ENCODE measurements around the gene KLHL17. TPM values are rescaled to one million over a fixed set of nuclear protein-coding genes. Genes with fewer than 3 reads are reported as not detected.

Gene KLHL17
- total RNA-seq, 6 experiments from 2014 or later = 12.2 to 17.5 (median 13.2) TPM

GRCh38 chr1:917076-917459, 43.3 kb upstream of the KLHL17 start:
- H3K9me3 Mint-ChIP-seq = no peaks in the 10 kb centered on the region
- H3K36me3 Mint-ChIP-seq (ENCODE audit: low read depth) = peaks cover 4% of the 10 kb centered on the region; the same call in 1 of the 2 replicates
- H3K27ac Mint-ChIP-seq = no peak overlapping the region
- DNase-seq = no peak
- H3K4me3 Mint-ChIP-seq = no peak overlapping the region; the same call in 1 of the 2 replicates
- no peak for TF ChIP-seq CTCF (IDR thresholded peaks at IDR 0.05)
- peaks cover 28% of the 10 kb centered on the region for H3K4me1 Mint-ChIP-seq (ENCODE audit: low read depth)
- peaks cover 17% of the 10 kb centered on the region for H3K27me3 Mint-ChIP-seq (ENCODE audit: insufficient read depth)

GRCh38 chr1:917466-918091, 42.8 kb upstream of the KLHL17 start:
- Mint-ChIP-seq H3K27ac (no peak overlapping the region), H3K4me1 (ENCODE audit: low read depth) (peaks cover 28% of the 10 kb centered on the region), H3K36me3 (ENCODE audit: low read depth) (peaks cover 4% of the 10 kb centered on the region; the same call in 1 of the 2 replicates), H3K4me3 (no peak overlapping the region; the same call in 1 of the 2 replicates), H3K27me3 (ENCODE audit: insufficient read depth) (peaks cover 17% of the 10 kb centered on the region), H3K9me3 (no peaks in the 10 kb centered on the region)
- no peak for TF ChIP-seq CTCF (IDR thresholded peaks at IDR 0.05)
- DNase-seq = no peak

GRCh38 chr1:918353-918752, 42.0 kb upstream of the KLHL17 start:
- H3K9me3 Mint-ChIP-seq = no peaks in the 10 kb centered on the region
- H3K36me3 Mint-ChIP-seq (ENCODE audit: low read depth) = peaks cover 4% of the 10 kb centered on the region; the same call in 1 of the 2 replicates

GRCh38 chr1:918843-919242, 41.5 kb upstream of the KLHL17 start:
- H3K27me3 Mint-ChIP-seq (ENCODE audit: insufficient read depth) = peaks cover 15% of the 10 kb centered on the region
- no peaks in the 10 kb centered on the region for H3K9me3 Mint-ChIP-seq
- H3K4me3 Mint-ChIP-seq = no peak overlapping the region
- DNase-seq = no peak
- peaks cover 4% of the 10 kb centered on the region; the same call in 1 of the 2 replicates for H3K36me3 Mint-ChIP-seq (ENCODE audit: low read depth)
- no peak overlapping the region for H3K27ac Mint-ChIP-seq
- no peak for TF ChIP-seq CTCF (IDR thresholded peaks at IDR 0.05)
- H3K4me1 Mint-ChIP-seq (ENCODE audit: low read depth) = peaks cover 32% of the 10 kb centered on the region

More at GRCh38 chr1:918353-918752, 42.0 kb upstream of the KLHL17 start:
- Mint-ChIP-seq H3K4me3 (no peak overlapping the region), H3K4me1 (ENCODE audit: low read depth) (peaks cover 31% of the 10 kb centered on the region), H3K27ac (no peak overlapping the region), H3K27me3 (ENCODE audit: insufficient read depth) (peaks cover 15% of the 10 kb centered on the region)
- no peak for TF ChIP-seq CTCF (IDR thresholded peaks at IDR 0.05)
- no peak for DNase-seq

GRCh38 chr1:919271-919872, 41.0 kb upstream of the KLHL17 start:
- H3K4me3 Mint-ChIP-seq = no peak overlapping the region
- peaks cover 15% of the 10 kb centered on the region for H3K27me3 Mint-ChIP-seq (ENCODE audit: insufficient read depth)
- H3K27ac Mint-ChIP-seq = no peak overlapping the region
- TF ChIP-seq CTCF (IDR thresholded peaks at IDR 0.05) = peak; percentile 17; the same call in 1 of the 2 replicates
- no peaks in the 10 kb centered on the region for H3K9me3 Mint-ChIP-seq
- no peak for DNase-seq
- H3K36me3 Mint-ChIP-seq (ENCODE audit: low read depth) = peaks cover 4% of the 10 kb centered on the region; the same call in 1 of the 2 replicates
- peaks cover 32% of the 10 kb centered on the region for H3K4me1 Mint-ChIP-seq (ENCODE audit: low read depth)
